Neural cell (in vitro differentiated cells): ENCODE results near the gene CDC42EP5. TPM values are rescaled to one million over a fixed set of nuclear protein-coding genes. Genes with fewer than 3 reads are reported as not detected.

Experiments used
- H2AFZ ChIP-seq: fragments of 200-600, 300-800 bp; sonication (generic), shearing (Covaris generic); 2 replicates; pipeline ENCODE4 v1.6.0; 2014; ENCODE audit warnings: low read depth, mild to moderate bottlenecking, antibody characterized with exemption, low read length, moderate library complexity
- H3F3A ChIP-seq: fragments of 200-600 bp; shearing (Covaris generic); 2 replicates; pipeline ENCODE4 v1.6.1; 2016; ENCODE audit warnings: mild to moderate bottlenecking, moderate library complexity, mixed read lengths, antibody characterized with exemption, low read length; ENCODE audit not compliant: insufficient read depth, poor library complexity, severe bottlenecking
- H3K27ac ChIP-seq: fragments of 200-600, 300-800 bp; sonication (generic), shearing (Covaris generic); 2 replicates; pipeline ENCODE4 v1.5.1; 2014; ENCODE audit warnings: mild to moderate bottlenecking, low read length, moderate library complexity
- H3K27me3 ChIP-seq: fragments of 300-800, 200-600 bp; sonication (generic), shearing (Covaris generic); 2 replicates; pipeline ENCODE4 v1.6.0; 2014; ENCODE audit warnings: mild to moderate bottlenecking, low read depth, low read length, moderate library complexity; ENCODE audit not compliant: insufficient read depth
- H3K36me3 ChIP-seq: fragments of 300-800, 200-600 bp; sonication (generic), shearing (Covaris generic); 2 replicates; pipeline ENCODE4 v1.5.1; 2014; ENCODE audit warnings: mild to moderate bottlenecking, antibody characterized with exemption, low read length, moderate library complexity; ENCODE audit not compliant: insufficient read depth
- H3K4me2 ChIP-seq: fragments of 300-800, 200-600 bp; sonication (generic), shearing (Covaris generic); 2 replicates; pipeline ENCODE4 v1.6.0; 2014; ENCODE audit warnings: mild to moderate bottlenecking, low read length
- H3K4me3 ChIP-seq: fragments of 300-800, 200-600 bp; sonication (generic), shearing (Covaris generic); 2 replicates; pipeline ENCODE4 v1.5.1; 2014; ENCODE audit warnings: mild to moderate bottlenecking, low read length, moderate library complexity
- H3K79me2 ChIP-seq: fragments of 200-600 bp; shearing (Covaris generic); replicated peaks from 2 replicates; pipeline ENCODE4 v1.6.0; 2014; ENCODE audit warnings: mild to moderate bottlenecking, low read length, moderate library complexity; ENCODE audit not compliant: insufficient read depth
- H3K9ac ChIP-seq: fragments of 300-800, 200-600 bp; sonication (generic), shearing (Covaris generic); 2 replicates; pipeline ENCODE4 v1.6.1; 2016; ENCODE audit warnings: mild to moderate bottlenecking, low read length, mixed read lengths
- H3K9me2 ChIP-seq: fragments of 200-600 bp; shearing (Covaris generic); 2 replicates; pipeline ENCODE4 v1.6.1; 2016; ENCODE audit warnings: mild to moderate bottlenecking, low read length, mixed read lengths; ENCODE audit not compliant: insufficient read depth
- H3K9me3 ChIP-seq: fragments of 200-600, 300-800 bp; sonication (generic), shearing (Covaris generic); 2 replicates; pipeline ENCODE4 v1.6.1; 2016; ENCODE audit warnings: mild to moderate bottlenecking, mixed run types, low read length, moderate library complexity, mixed read lengths
- H4K20me1 ChIP-seq: fragments of 200-600 bp; shearing (Covaris generic); 2 replicates; pipeline ENCODE4 v1.6.1; 2016; ENCODE audit warnings: mild to moderate bottlenecking, mixed run types; ENCODE audit not compliant: insufficient read depth
- CTCF ChIP-seq: fragments of 450-650 bp; IDR thresholded peaks from 2 replicates; pipeline ENCODE4 v1.5.1; 2014; ENCODE audit warnings: antibody characterized with exemption, mild to moderate bottlenecking, moderate library complexity; ENCODE audit not compliant: poor library complexity, severe bottlenecking
- EP300 ChIP-seq: fragments of 450-650 bp; conservative IDR thresholded peaks from 2 replicates; pipeline ENCODE4 v1.6.1; 2014; ENCODE audit warnings: antibody characterized with exemption, mild to moderate bottlenecking, moderate library complexity; ENCODE audit not compliant: poor library complexity, severe bottlenecking
- EZH2 ChIP-seq: fragments of 200-600, 300-800 bp; shearing (Covaris generic), sonication (generic); IDR thresholded peaks from 2 replicates; pipeline ENCODE4 v1.6.1; 2014; ENCODE audit warnings: antibody characterized with exemption, low read length, borderline replicate concordance, mild to moderate bottlenecking; ENCODE audit not compliant: insufficient read depth, poor library complexity, severe bottlenecking
- MXI1 ChIP-seq: fragments of 450-650 bp; conservative IDR thresholded peaks from 2 replicates; pipeline ENCODE4 v1.6.1; 2014; ENCODE audit warnings: antibody characterized with exemption, mild to moderate bottlenecking; ENCODE audit not compliant: poor library complexity, severe bottlenecking
- POLR2AphosphoS5 ChIP-seq: IDR thresholded peaks from 2 replicates; pipeline ENCODE4 v1.6.1; 2012
- RAD21 ChIP-seq: fragments of 450-650 bp; conservative IDR thresholded peaks from 2 replicates; pipeline ENCODE4 v1.6.1; 2014; ENCODE audit warnings: antibody characterized with exemption, mild to moderate bottlenecking, moderate library complexity
- REST ChIP-seq: IDR thresholded peaks from 2 replicates; pipeline ENCODE4 v1.6.1; 2012; ENCODE audit warnings: borderline replicate concordance
- SMC3 ChIP-seq: fragments of 450-650 bp; conservative IDR thresholded peaks from 2 replicates; pipeline ENCODE4 v1.6.1; 2014; ENCODE audit warnings: antibody characterized with exemption, mild to moderate bottlenecking, moderate library complexity; ENCODE audit not compliant: poor library complexity
- TAF1 ChIP-seq: IDR thresholded peaks from 2 replicates; pipeline ENCODE4 v1.6.1; 2012; ENCODE audit warnings: low read depth
- polyA plus RNA-seq: library from polyadenylated mRNA; depleted of rRNA; stranded (reverse); fragments of >200 nt; gene quantifications from 2 replicates; pipeline ENCODE4 v1.2.3, GENCODE V29; 2014

CDC42EP5 gene
- polyA plus RNA-seq, 1 donor from 2014 or later: not detected

GRCh38 chr19:54433697-54434096 is 39.4 kb downstream of the CDC42EP5 start:
- Histone ChIP-seq H3K79me2 (no peaks in the 10 kb centered on the region), H2AFZ (no peak overlapping the region), H3F3A (no peaks in the 10 kb centered on the region), H3K4me3 (no peak overlapping the region), H4K20me1 (no peaks in the 10 kb centered on the region), H3K9me3 (no peaks in the 10 kb centered on the region), H3K9ac (no peak overlapping the region), H3K36me3 (no peaks in the 10 kb centered on the region), H3K27ac (no peak overlapping the region), H3K4me2 (no peak overlapping the region), H3K27me3 (no peaks in the 10 kb centered on the region), H3K9me2 (no peaks in the 10 kb centered on the region)
- TF ChIP-seq POLR2AphosphoS5 (no peak), CTCF (no peak), SMC3 (no peak), MXI1 (no peak), EP300 (no peak), TAF1 (no peak), EZH2 (no peak), REST (no peak), RAD21 (no peak)

- Histone ChIP-seq H3K79me2 (no peaks in the 10 kb centered on the region), H4K20me1 (no peaks in the 10 kb centered on the region), H3K27ac (no peak overlapping the region), H3K36me3 (no peaks in the 10 kb centered on the region), H3K4me2 (no peak overlapping the region), H3F3A (no peaks in the 10 kb centered on the region), H3K9me2 (no peaks in the 10 kb centered on the region), H3K9ac (no peak overlapping the region), H3K4me3 (no peak overlapping the region), H3K27me3 (no peaks in the 10 kb centered on the region), H2AFZ (no peak overlapping the region), H3K9me3 (no peaks in the 10 kb centered on the region)
- TF ChIP-seq SMC3 (no peak), EP300 (no peak), MXI1 (no peak)
Observed at GRCh38 chr19:54432144-54432738, 40.9 kb downstream of the CDC42EP5 start.
